HepG2 (cell line): ENCODE measurements around the gene ABCG5. TPM values are rescaled to one million over a fixed set of nuclear protein-coding genes. Genes with fewer than 3 reads are reported as not detected.

Experiments
- GZF1 ChIP-seq: sonication (generic); formaldehyde crosslinking; IDR thresholded peaks from 2 replicates; pipeline ENCODE4 v1.5.1; 2020; ENCODE audit warnings: mild to moderate bottlenecking, missing genetic modification reagents
- MTA1 ChIP-seq: sonication (generic); formaldehyde crosslinking; IDR thresholded peaks from 2 replicates; pipeline ENCODE4 v1.4.0; 2020; ENCODE audit warnings: missing genetic modification reagents, mild to moderate bottlenecking, borderline replicate concordance
- NFE2L1 ChIP-seq: sonication (generic); formaldehyde crosslinking; IDR thresholded peaks from 2 replicates; pipeline ENCODE4 v1.4.0; 2020; ENCODE audit warnings: missing genetic modification reagents, mild to moderate bottlenecking, borderline replicate concordance
- RERE ChIP-seq: IDR thresholded peaks from 2 replicates; pipeline ENCODE4 v1.6.1; 2016; ENCODE audit warnings: low read depth, missing genetic modification reagents, missing compliant biosample characterization
- RNF219 ChIP-seq: sonication (generic); formaldehyde crosslinking; IDR thresholded peaks from 2 replicates; pipeline ENCODE4 v1.5.0; 2020; ENCODE audit warnings: mild to moderate bottlenecking, missing genetic modification reagents
- SNAPC2 ChIP-seq: sonication (generic); formaldehyde crosslinking; IDR thresholded peaks from 2 replicates; pipeline ENCODE4 v1.8.1; 2022; ENCODE audit warnings: mild to moderate bottlenecking, missing genetic modification reagents
- SNAPC5 ChIP-seq: sonication (generic); formaldehyde crosslinking; IDR thresholded peaks from 2 replicates; pipeline ENCODE4 v1.8.1; 2023; ENCODE audit warnings: mild to moderate bottlenecking, missing genetic modification reagents, borderline replicate concordance
- TBX3 ChIP-seq: fragments of 450-650 bp; IDR thresholded peaks from 2 replicates; pipeline ENCODE4 v1.6.1; 2017; ENCODE audit warnings: antibody characterized with exemption, mild to moderate bottlenecking, inconsistent platforms, borderline replicate concordance
- ZNF781 ChIP-seq: sonication (generic); formaldehyde crosslinking; IDR thresholded peaks from 2 replicates; pipeline ENCODE4 v1.5.1; 2020; ENCODE audit warnings: borderline replicate concordance, mild to moderate bottlenecking, missing genetic modification reagents; ENCODE audit errors: not compliant biosample characterization
- polyA plus RNA-seq, 8 experiments: library from polyadenylated mRNA; depleted of rRNA in 3 of 8; stranded (reverse) in 7 of 8; unstranded in 1 of 8; fragments of >200 nt; fragmentation: Illumina TruSeq in 4 of 8; extraction: Trizol in 4 of 8; gene quantifications; 2 replicates each; pipeline versions ENCODE4 v1.2.1 to v1.2.3, GENCODE V29; 2011 to 2016; ENCODE audit warnings: low read depth in 4 of 8, missing spikeins in 1 of 8, mixed read lengths in 1 of 8; ENCODE audit not compliant: insufficient read depth in 1 of 8
- total RNA-seq, 5 experiments: library from RNA; depleted of rRNA; stranded (reverse); fragments of >200 nt; fragmentation: Illumina TruSeq; extraction: Trizol; gene quantifications; 2 replicates each; pipeline ENCODE4 v1.2.3, GENCODE V29; 2016; ENCODE audit warnings: low read depth in 1 of 5

Gene ABCG5
- total and polyA plus RNA-seq, 2 of the 13 experiments (the other 11 are each of a cell fraction or from before 2014, with no cell fraction given), result 15.1 to 39.0 TPM

- TF ChIP-seq RERE (CRISPR knock-in tag) (no peak), NFE2L1 (CRISPR knock-in tag) (no peak), GZF1 (CRISPR knock-in tag) (no peak), RNF219 (no peak), MTA1 (CRISPR knock-in tag) (no peak), SNAPC2 (no peak), TBX3 (no peak), SNAPC5 (CRISPR knock-in tag) (no peak), ZNF781 (CRISPR knock-in tag) (no peak)
- TF ChIP-seq, all 625 proteins: peak for 0
Measured at GRCh38 chr2:43776324-43776723, 62.3 kb downstream of the ABCG5 start (continued).
